K562 (cell line): ENCODE data around the gene NFATC2. TPM values are rescaled to one million over a fixed set of nuclear protein-coding genes. Genes with fewer than 3 reads are reported as not detected.
A peak's percentile ranks its signal among the peaks of the same experiment; 100 is the strongest.

Experiments used
- ATAC-seq: fragments of 200-7000 bp; cut with Tn5 transposase; 3 replicates; pipeline ENCODE4 v1.9.1; 2020; ENCODE audit warnings: moderate library complexity
- BruUV-seq: library from RNA; stranded (reverse); fragments of 400-500 nt; replicated peaks from 2 replicates; lab custom pipeline; 2021; lab: Mats Ljungman, UMichigan
- CTCF ChIA-PET: fragments of 300-600 bp; formaldehyde crosslinking; extraction: SDS; loops from one replicate; lab custom pipeline; 2021; ENCODE audit warnings: low intra/inter-chr PET ratio; lab: Yijun Ruan, JAX
- POLR2A ChIA-PET: fragments of 300-600, 350-650 bp; sonication (Branson Sonifier 250); formaldehyde crosslinking; extraction: SDS; loops from one replicate; lab custom pipeline; 2021; ENCODE audit warnings: antibody characterized with exemption, inconsistent platforms; lab: Yijun Ruan, JAX
- DNase-seq, 4 experiments: peaks; one replicate each; pipeline versions ENCODE4 v3.0.0 to v3.0.0-alpha.2; 2011 to 2018; ENCODE audit warnings: low spot score in 3 of 4, mixed read lengths in 3 of 4; ENCODE audit errors: extremely low read depth in 1 of 4
- FAIRE-seq: peaks from 2 replicates; lab custom pipeline; 2011; peaks lifted over from hg19 to GRCh38; lab: Jason Lieb, UNC
- H2AFZ ChIP-seq: 2 replicates; pipeline ENCODE4 v1.6.0; 2011; ENCODE audit warnings: low read depth, low read length, control low read depth, inconsistent platforms
- H3K27ac ChIP-seq: fragments of 200-600 bp; 3 replicates; pipeline ENCODE4 v1.8.0; 2011; ENCODE audit warnings: low read depth, mild to moderate bottlenecking, control low read depth, inconsistent platforms, low read length, moderate library complexity, mixed read lengths; ENCODE audit errors: extremely low read depth
- H3K27me3 ChIP-seq, 2 experiments: fragments of 300-600 bp in 1 of 2; 2 replicates in 1 of 2; 3 replicates in 1 of 2; pipeline versions ENCODE4 v1.6.0 to v1.8.0; 2011; ENCODE audit warnings: inconsistent platforms in 2 of 2, low read length in 2 of 2, mild to moderate bottlenecking in 1 of 2, mixed read lengths in 1 of 2, moderate library complexity in 1 of 2; ENCODE audit not compliant: control insufficient read depth in 2 of 2, insufficient read depth in 2 of 2
- H3K36me3 ChIP-seq: fragments of 300-600 bp; 3 replicates; pipeline ENCODE4 v1.8.0; 2011; ENCODE audit warnings: mild to moderate bottlenecking, low read length, inconsistent platforms; ENCODE audit not compliant: control insufficient read depth, insufficient read depth
- H3K4me1 ChIP-seq, 2 experiments: fragments of 200-600 bp in 1 of 2; replicated peaks in 1 of 2; 2 replicates in 1 of 2; 3 replicates in 1 of 2; pipeline versions ENCODE4 v1.5.1 to v1.8.0; 2011; ENCODE audit warnings: inconsistent platforms in 2 of 2, low read length in 2 of 2, mild to moderate bottlenecking in 1 of 2, mixed read lengths in 1 of 2, moderate library complexity in 1 of 2; ENCODE audit not compliant: control insufficient read depth in 2 of 2, insufficient read depth in 2 of 2
- H3K4me2 ChIP-seq: 2 replicates; pipeline ENCODE4 v1.6.1; 2011; ENCODE audit warnings: low read length, control low read depth, inconsistent platforms, mixed read lengths; ENCODE audit not compliant: insufficient read depth
- H3K4me3 ChIP-seq: fragments of 200-600 bp; sonication (generic), shearing (Covaris generic); 2 replicates; pipeline ENCODE4 v1.5.1; 2016; ENCODE audit warnings: control low read depth, inconsistent platforms
- H3K79me2 ChIP-seq: fragments of 200-600 bp; 3 replicates; pipeline ENCODE4 v1.8.0; 2011; ENCODE audit warnings: low read length, inconsistent platforms; ENCODE audit not compliant: control insufficient read depth, insufficient read depth
- H3K9ac ChIP-seq, 2 experiments: 2 replicates each; pipeline versions ENCODE4 v1.6.0 to v1.6.1; 2011; ENCODE audit warnings: low read depth in 2 of 2, low read length in 2 of 2, control low read depth in 1 of 2, inconsistent platforms in 1 of 2, mild to moderate bottlenecking in 1 of 2, mixed read lengths in 1 of 2; ENCODE audit not compliant: insufficient read depth in 1 of 2
- H3K9me1 ChIP-seq: one replicate; pipeline ENCODE4 v1.6.0; 2011; ENCODE audit warnings: inconsistent platforms, mild to moderate bottlenecking, low read length, moderate library complexity; ENCODE audit not compliant: control insufficient read depth, insufficient read depth
- H3K9me3 ChIP-seq: replicated peaks from 2 replicates; pipeline ENCODE4 v1.5.1; 2011; ENCODE audit warnings: low read depth, low read length, inconsistent platforms; ENCODE audit not compliant: control insufficient read depth, insufficient read depth
- H4K20me1 ChIP-seq: replicated peaks from 2 replicates; pipeline ENCODE4 v1.6.1; 2011; ENCODE audit warnings: low read length, inconsistent platforms, mixed read lengths; ENCODE audit not compliant: control insufficient read depth, insufficient read depth
- HEY1 ChIP-seq: fragments of 250-450 bp; sonication (Bioruptor Pico); IDR thresholded peaks from 2 replicates; pipeline ENCODE4 v1.5.0; 2020; ENCODE audit warnings: mild to moderate bottlenecking, moderate library complexity, borderline replicate concordance
- MAFK ChIP-seq: IDR thresholded peaks from 2 replicates; pipeline ENCODE4 v1.6.1; 2011; ENCODE audit warnings: low read length, improper control_type of control experiment
- MYC ChIP-seq, 2 experiments: fragments of 250-450 bp in 1 of 2; sonication (Bioruptor Pico) in 1 of 2; IDR thresholded peaks; 2 replicates each; pipeline versions ENCODE4 v1.5.1 to v1.6.1; 2012 to 2021; ENCODE audit warnings: low read depth in 2 of 2, borderline replicate concordance in 1 of 2, improper control_type of control experiment in 1 of 2, low read length in 1 of 2, mild to moderate bottlenecking in 1 of 2, moderate library complexity in 1 of 2
- NR2C1 ChIP-seq, 2 experiments: fragments of 450-650 bp; IDR thresholded peaks; 2 replicates each; pipeline ENCODE4 v1.6.1; 2017; ENCODE audit warnings: mild to moderate bottlenecking in 2 of 2, antibody characterized with exemption in 1 of 2, inconsistent platforms in 1 of 2, missing compliant biosample characterization in 1 of 2, missing genetic modification characterization in 1 of 2
- PKNOX1 ChIP-seq: fragments of 450-650 bp; IDR thresholded peaks from 2 replicates; pipeline ENCODE4 v1.6.1; 2016
- PTTG1 ChIP-seq: fragments of 450-650 bp; IDR thresholded peaks from 2 replicates; pipeline ENCODE4 v1.6.1; 2016; ENCODE audit warnings: low read depth, mild to moderate bottlenecking, missing genetic modification characterization, missing compliant biosample characterization
- RBM15 ChIP-seq: fragments of 200-400 bp; formaldehyde crosslinking; IDR thresholded peaks from 2 replicates; pipeline ENCODE4 v1.6.1; 2018; ENCODE audit warnings: mild to moderate bottlenecking, low read length, moderate library complexity; ENCODE audit not compliant: insufficient read depth
- RBM22 ChIP-seq: fragments of 200-400 bp; formaldehyde crosslinking; IDR thresholded peaks from 2 replicates; pipeline ENCODE4 v1.6.1; 2018; ENCODE audit warnings: low read length, low read depth; ENCODE audit not compliant: poor library complexity, severe bottlenecking
- WHSC1 ChIP-seq: IDR thresholded peaks from one replicate; pipeline ENCODE4 v1.6.1; 2012; ENCODE audit warnings: low read length, control low read depth, inconsistent platforms
- ZNF311 ChIP-seq: fragments of 250-450 bp; sonication (Bioruptor Pico); IDR thresholded peaks from 2 replicates; pipeline ENCODE4 v1.4.0; 2020; ENCODE audit warnings: mild to moderate bottlenecking, moderate library complexity
- in situ Hi-C: fragments of 300-500 bp; cut with MboI; formaldehyde crosslinking; loops from 4 replicates; pipeline ENCODE4 v1.15.0; 2018; ENCODE audit warnings: inconsistent platforms, mixed read lengths
- intact Hi-C: fragments of 100-400 bp; cut with micrococcal nuclease; formaldehyde crosslinking; loops from 2 replicates; pipeline ENCODE4 v1.14.2; 2022
- polyA plus RNA-seq, 8 experiments: library from polyadenylated mRNA; depleted of rRNA in 4 of 8; stranded (reverse) in 5 of 8; unstranded in 3 of 8; fragments of >200 nt; fragmentation: Nextera tagmentation in 2 of 8; fragmentation: Illumina TruSeq in 1 of 8; extraction: Ambion mirVana in 2 of 8; extraction: Trizol in 1 of 8; gene quantifications; 2 replicates each; pipeline versions ENCODE4 v1.2.1 to v1.2.3, GENCODE V29; 2011 to 2014; ENCODE audit warnings: inconsistent platforms in 1 of 8, missing spikeins in 1 of 8
- total RNA-seq, 7 experiments: library from RNA; depleted of rRNA in 6 of 7; stranded (reverse); fragments of >200 nt in 6 of 7; fragmentation: Illumina TruSeq in 2 of 7; extraction: Trizol in 2 of 7; gene quantifications; 2 replicates each; pipeline versions ENCODE4 v1.2.1 to v1.2.3, GENCODE V29; 2011 to 2021; ENCODE audit warnings: low replicate concordance in 1 of 7
- TF ChIP-seq, protein P1 (sequence below): sonication (generic); formaldehyde crosslinking; IDR thresholded peaks from 2 replicates; pipeline ENCODE4 v1.5.0; 2020; ENCODE audit warnings: missing genetic modification reagents
- TF ChIP-seq, protein P2 (sequence below): fragments of 250-450 bp; sonication (Bioruptor Pico); IDR thresholded peaks from 2 replicates; pipeline ENCODE4 v1.8.0; 2022; ENCODE audit warnings: moderate library complexity, mild to moderate bottlenecking, inconsistent platforms
- TF ChIP-seq, protein P3 (sequence below), 2 experiments: fragments of 450-650 bp; IDR thresholded peaks; 2 replicates each; pipeline ENCODE4 v1.6.1; 2018; ENCODE audit warnings: mild to moderate bottlenecking in 2 of 2, low read depth in 1 of 2; ENCODE audit not compliant: partially characterized antibody in 2 of 2

NFATC2 gene
- total and polyA plus RNA-seq, 9 of the 15 experiments (the other 6 are each of a cell fraction or from before 2014, with no cell fraction given), result 1.9 to 11.2 (median 3.0) TPM

- TF ChIP-seq, protein P1, sequence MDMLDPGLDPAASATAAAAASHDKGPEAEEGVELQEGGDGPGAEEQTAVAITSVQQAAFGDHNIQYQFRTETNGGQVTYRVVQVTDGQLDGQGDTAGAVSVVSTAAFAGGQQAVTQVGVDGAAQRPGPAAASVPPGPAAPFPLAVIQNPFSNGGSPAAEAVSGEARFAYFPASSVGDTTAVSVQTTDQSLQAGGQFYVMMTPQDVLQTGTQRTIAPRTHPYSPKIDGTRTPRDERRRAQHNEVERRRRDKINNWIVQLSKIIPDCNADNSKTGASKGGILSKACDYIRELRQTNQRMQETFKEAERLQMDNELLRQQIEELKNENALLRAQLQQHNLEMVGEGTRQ, result no peak
- TF ChIP-seq WHSC1 (no peak), HEY1 (no peak), RBM15 (no peak), PTTG1 (tag) (no peak)
- TF ChIP-seq, protein P2, sequence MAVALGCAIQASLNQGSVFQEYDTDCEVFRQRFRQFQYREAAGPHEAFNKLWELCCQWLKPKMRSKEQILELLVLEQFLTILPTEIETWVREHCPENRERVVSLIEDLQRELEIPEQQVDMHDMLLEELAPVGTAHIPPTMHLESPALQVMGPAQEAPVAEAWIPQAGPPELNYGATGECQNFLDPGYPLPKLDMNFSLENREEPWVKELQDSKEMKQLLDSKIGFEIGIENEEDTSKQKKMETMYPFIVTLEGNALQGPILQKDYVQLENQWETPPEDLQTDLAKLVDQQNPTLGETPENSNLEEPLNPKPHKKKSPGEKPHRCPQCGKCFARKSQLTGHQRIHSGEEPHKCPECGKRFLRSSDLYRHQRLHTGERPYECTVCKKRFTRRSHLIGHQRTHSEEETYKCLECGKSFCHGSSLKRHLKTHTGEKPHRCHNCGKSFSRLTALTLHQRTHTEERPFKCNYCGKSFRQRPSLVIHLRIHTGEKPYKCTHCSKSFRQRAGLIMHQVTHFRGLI, result peak; percentile 47; the same call in 1 of the 2 replicates
- TF ChIP-seq, all 486 proteins: peak for 2
Observed at GRCh38 chr20:51341581-51341980, 200.9 kb downstream of the NFATC2 start (continued).

DNA sequence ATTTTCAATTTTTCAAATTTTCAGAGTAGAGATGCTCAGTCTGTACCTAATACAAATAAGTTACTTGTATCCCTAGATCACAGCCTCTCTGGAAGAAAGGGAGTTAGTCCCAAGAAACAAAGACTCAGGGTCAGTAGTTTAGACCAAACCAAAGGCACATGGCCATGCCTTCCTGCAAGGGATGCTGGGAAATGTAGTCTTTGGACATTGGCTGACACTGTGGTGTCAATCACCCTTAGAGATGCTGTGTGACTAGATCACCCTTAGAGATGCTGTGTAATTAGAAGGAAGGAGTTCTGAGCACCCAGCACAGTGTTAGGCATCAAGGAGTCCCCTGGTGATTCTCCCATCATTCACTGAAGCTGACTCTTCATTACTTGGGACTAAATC is 202.1 kb downstream of the NFATC2 start:
- ChIA-PET POLR2A (interaction anchor here (0.7 kb wide), 1 partner anchor 744 kb away, joined by 3 read pairs; no protein-coding TSS in a partner anchor), CTCF (no interaction called here)
- peak; percentile 77 for ATAC-seq
- Histone ChIP-seq H3K9ac (no peak overlapping the region; a peak in 1 of 4 replicates), H3K27ac (peak overlapping the region; percentile 85), H2AFZ (peak overlapping the region; percentile 83), H3K36me3 (no peaks in the 10 kb centered on the region), H3K9me1 (no peaks in the 10 kb centered on the region), H3K4me1 (peaks cover 3 to 35% of the 10 kb centered on the region in 2 experiments; a peak in 3 of 5 replicates), H3K4me3 (no peak overlapping the region), H3K4me2 (no peak overlapping the region), H3K27me3 (no peaks in the 10 kb centered on the region), H3K9me3 (no peaks in the 10 kb centered on the region), H4K20me1 (no peaks in the 10 kb centered on the region), H3K79me2 (no peaks in the 10 kb centered on the region)
- peak; percentile 74 for FAIRE-seq
- in situ Hi-C loops (no loop called here), intact Hi-C loops (no loop called here)
- peak; percentile 37 to 50 (median 48) for DNase-seq
- BruUV-seq, result no TSS peak
- TF ChIP-seq ZNF311 (CRISPR knock-in tag), result 0 out of 2 replicates have a peak, but pooled peaks have one; percentile 30
- TF ChIP-seq RBM22, result no peak
- TF ChIP-seq MAFK, result no peak
- TF ChIP-seq PKNOX1, result peak; percentile 95
- peak; percentile 81 for TF ChIP-seq MYC (IDR thresholded peaks at IDR 0.05; ENCODE audit: low read depth, low read length)
- TF ChIP-seq MYC (CRISPR knock-in tag; IDR thresholded peaks at IDR 0.05; ENCODE audit: borderline replicate concordance, low read depth), result no peak
- TF ChIP-seq, protein P3, sequence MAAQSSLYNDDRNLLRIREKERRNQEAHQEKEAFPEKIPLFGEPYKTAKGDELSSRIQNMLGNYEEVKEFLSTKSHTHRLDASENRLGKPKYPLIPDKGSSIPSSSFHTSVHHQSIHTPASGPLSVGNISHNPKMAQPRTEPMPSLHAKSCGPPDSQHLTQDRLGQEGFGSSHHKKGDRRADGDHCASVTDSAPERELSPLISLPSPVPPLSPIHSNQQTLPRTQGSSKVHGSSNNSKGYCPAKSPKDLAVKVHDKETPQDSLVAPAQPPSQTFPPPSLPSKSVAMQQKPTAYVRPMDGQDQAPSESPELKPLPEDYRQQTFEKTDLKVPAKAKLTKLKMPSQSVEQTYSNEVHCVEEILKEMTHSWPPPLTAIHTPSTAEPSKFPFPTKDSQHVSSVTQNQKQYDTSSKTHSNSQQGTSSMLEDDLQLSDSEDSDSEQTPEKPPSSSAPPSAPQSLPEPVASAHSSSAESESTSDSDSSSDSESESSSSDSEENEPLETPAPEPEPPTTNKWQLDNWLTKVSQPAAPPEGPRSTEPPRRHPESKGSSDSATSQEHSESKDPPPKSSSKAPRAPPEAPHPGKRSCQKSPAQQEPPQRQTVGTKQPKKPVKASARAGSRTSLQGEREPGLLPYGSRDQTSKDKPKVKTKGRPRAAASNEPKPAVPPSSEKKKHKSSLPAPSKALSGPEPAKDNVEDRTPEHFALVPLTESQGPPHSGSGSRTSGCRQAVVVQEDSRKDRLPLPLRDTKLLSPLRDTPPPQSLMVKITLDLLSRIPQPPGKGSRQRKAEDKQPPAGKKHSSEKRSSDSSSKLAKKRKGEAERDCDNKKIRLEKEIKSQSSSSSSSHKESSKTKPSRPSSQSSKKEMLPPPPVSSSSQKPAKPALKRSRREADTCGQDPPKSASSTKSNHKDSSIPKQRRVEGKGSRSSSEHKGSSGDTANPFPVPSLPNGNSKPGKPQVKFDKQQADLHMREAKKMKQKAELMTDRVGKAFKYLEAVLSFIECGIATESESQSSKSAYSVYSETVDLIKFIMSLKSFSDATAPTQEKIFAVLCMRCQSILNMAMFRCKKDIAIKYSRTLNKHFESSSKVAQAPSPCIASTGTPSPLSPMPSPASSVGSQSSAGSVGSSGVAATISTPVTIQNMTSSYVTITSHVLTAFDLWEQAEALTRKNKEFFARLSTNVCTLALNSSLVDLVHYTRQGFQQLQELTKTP (IDR thresholded peaks at IDR 0.05; ENCODE audit: low read depth in 1 of 2, partially characterized antibody in 2 of 2), result peak in 1 of 2 experiments; percentile 76
- TF ChIP-seq NR2C1 (IDR thresholded peaks at IDR 0.05), result no peak
- TF ChIP-seq NR2C1 (tag; IDR thresholded peaks at IDR 0.05), result peak; percentile 50; the same call in 1 of the 2 replicates
